IMR-90 (cell line): ENCODE results near the gene TMPRSS15.

Experiments
- BHLHE40 ChIP-seq: fragments of 150-350 bp; IDR thresholded peaks from 2 replicates; pipeline ENCODE4 v1.6.1; 2016; ENCODE audit warnings: mild to moderate bottlenecking, low read depth, low read length
- CEBPB ChIP-seq: IDR thresholded peaks from 2 replicates; pipeline ENCODE4 v1.6.1; 2012; ENCODE audit warnings: low read depth, low read length, improper control_type of control experiment
- ELK1 ChIP-seq: fragments of 150-350 bp; IDR thresholded peaks from 2 replicates; pipeline ENCODE4 v1.6.1; 2016; ENCODE audit warnings: low read depth, mild to moderate bottlenecking, low read length, moderate library complexity, borderline replicate concordance
- FOS ChIP-seq: fragments of 150-350 bp; IDR thresholded peaks from 2 replicates; pipeline ENCODE4 v1.6.1; 2016; ENCODE audit warnings: low read depth, low read length
- MAFK ChIP-seq: IDR thresholded peaks from 2 replicates; pipeline ENCODE4 v1.6.1; 2012; ENCODE audit warnings: low read depth, low read length, improper control_type of control experiment
- MXI1 ChIP-seq: IDR thresholded peaks from 2 replicates; pipeline ENCODE4 v1.6.1; 2012; ENCODE audit warnings: low read depth, mild to moderate bottlenecking, low read length, moderate library complexity, borderline replicate concordance
- NFE2L2 ChIP-seq: fragments of 150-350 bp; IDR thresholded peaks from 2 replicates; pipeline ENCODE4 v1.6.1; 2016; ENCODE audit warnings: low read depth, mild to moderate bottlenecking, low read length
- POLR2A ChIP-seq: IDR thresholded peaks from 2 replicates; pipeline ENCODE4 v1.6.1; 2012; ENCODE audit warnings: mild to moderate bottlenecking, low read depth, low read length
- RAD21 ChIP-seq: IDR thresholded peaks from 2 replicates; pipeline ENCODE4 v1.6.1; 2012; ENCODE audit warnings: low read length, improper control_type of control experiment
- RFX5 ChIP-seq: IDR thresholded peaks from 2 replicates; pipeline ENCODE4 v1.8.0; 2012; ENCODE audit warnings: low read depth, mild to moderate bottlenecking, low read length, moderate library complexity
- SMC3 ChIP-seq: fragments of 150-350 bp; IDR thresholded peaks from 2 replicates; pipeline ENCODE4 v1.6.1; 2016; ENCODE audit warnings: low read depth, mild to moderate bottlenecking, antibody characterized with exemption, low read length, moderate library complexity
- TF ChIP-seq, protein P1 (sequence below): conservative IDR thresholded peaks from 2 replicates; pipeline ENCODE4 v1.5.1; 2012; ENCODE audit warnings: mild to moderate bottlenecking, low read depth, low read length, improper control_type of control experiment
- TF ChIP-seq, protein P2 (sequence below): fragments of 150-350 bp; IDR thresholded peaks from 2 replicates; pipeline ENCODE4 v1.6.1; 2017; ENCODE audit warnings: mild to moderate bottlenecking, antibody characterized with exemption, low read length, low read depth

GRCh38 chr21:18443701-18444100 is 40.1 kb upstream of the TMPRSS15 start:
- TF ChIP-seq POLR2A, result no peak
- TF ChIP-seq, protein P1, sequence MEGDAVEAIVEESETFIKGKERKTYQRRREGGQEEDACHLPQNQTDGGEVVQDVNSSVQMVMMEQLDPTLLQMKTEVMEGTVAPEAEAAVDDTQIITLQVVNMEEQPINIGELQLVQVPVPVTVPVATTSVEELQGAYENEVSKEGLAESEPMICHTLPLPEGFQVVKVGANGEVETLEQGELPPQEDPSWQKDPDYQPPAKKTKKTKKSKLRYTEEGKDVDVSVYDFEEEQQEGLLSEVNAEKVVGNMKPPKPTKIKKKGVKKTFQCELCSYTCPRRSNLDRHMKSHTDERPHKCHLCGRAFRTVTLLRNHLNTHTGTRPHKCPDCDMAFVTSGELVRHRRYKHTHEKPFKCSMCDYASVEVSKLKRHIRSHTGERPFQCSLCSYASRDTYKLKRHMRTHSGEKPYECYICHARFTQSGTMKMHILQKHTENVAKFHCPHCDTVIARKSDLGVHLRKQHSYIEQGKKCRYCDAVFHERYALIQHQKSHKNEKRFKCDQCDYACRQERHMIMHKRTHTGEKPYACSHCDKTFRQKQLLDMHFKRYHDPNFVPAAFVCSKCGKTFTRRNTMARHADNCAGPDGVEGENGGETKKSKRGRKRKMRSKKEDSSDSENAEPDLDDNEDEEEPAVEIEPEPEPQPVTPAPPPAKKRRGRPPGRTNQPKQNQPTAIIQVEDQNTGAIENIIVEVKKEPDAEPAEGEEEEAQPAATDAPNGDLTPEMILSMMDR, result no peak
- TF ChIP-seq, protein P2, sequence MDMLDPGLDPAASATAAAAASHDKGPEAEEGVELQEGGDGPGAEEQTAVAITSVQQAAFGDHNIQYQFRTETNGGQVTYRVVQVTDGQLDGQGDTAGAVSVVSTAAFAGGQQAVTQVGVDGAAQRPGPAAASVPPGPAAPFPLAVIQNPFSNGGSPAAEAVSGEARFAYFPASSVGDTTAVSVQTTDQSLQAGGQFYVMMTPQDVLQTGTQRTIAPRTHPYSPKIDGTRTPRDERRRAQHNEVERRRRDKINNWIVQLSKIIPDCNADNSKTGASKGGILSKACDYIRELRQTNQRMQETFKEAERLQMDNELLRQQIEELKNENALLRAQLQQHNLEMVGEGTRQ, result no peak
- TF ChIP-seq RFX5, result no peak
- no peak for TF ChIP-seq ELK1
- no peak for TF ChIP-seq NFE2L2
- TF ChIP-seq MXI1, result no peak
- no peak for TF ChIP-seq CEBPB
- no peak for TF ChIP-seq BHLHE40
- no peak for TF ChIP-seq MAFK
- no peak for TF ChIP-seq FOS
- no peak for TF ChIP-seq RAD21
- no peak for TF ChIP-seq SMC3
